Measurements from ENCODE around the gene CEP164. TPM values are rescaled to one million over a fixed set of nuclear protein-coding genes. Genes with fewer than 3 reads are reported as not detected.

CEP164 gene
- total and polyA plus RNA-seq, 2 of the 8 experiments (the other 6 are each of a cell fraction or from before 2014, with no cell fraction given) = 8.4 to 20.8 TPM

DNA sequence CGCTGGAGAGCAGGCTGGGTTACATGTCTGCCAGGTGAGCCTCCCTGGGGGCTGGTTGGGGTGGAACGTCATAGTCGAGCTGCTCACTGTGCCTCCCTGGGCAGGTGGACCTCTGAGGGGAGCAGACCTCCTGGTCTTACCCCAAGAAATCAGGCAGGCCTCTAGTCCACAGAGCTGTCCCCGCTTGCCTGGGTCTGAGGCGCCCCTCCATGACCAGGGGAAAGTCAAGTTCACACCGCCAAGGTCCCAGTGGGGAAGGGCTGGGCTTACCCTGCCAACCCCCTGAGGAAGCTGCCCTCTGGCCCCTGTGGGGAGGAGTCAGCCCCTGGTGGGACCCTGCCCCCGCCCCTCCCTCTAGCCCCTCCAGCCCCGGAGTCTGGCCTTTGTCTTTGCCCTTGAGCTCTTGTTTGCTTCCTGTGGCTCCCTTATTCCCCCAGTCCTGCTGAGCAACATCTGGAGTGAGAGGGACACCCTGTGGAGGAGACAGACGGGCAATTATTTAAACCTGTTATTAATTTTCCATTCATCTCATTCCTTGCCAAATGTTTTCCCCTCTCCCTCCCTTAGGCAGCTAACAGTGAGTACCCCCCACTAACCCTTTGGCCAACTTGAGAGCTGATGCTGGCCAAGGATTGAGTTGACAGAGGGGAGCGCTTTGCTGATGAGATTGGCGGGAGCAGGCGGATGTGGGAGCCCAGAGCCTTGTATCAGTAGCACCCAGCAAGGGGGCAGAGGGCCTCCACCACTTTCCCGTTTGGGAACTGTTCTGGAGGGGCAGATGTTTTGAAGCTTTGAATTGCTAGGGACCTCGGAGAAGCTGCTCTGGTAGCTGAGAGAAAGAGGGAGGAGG lies 83.4 kb downstream of the CEP164 start:
- H4K8ac ChIP-seq (ENCODE audit: extremely low read depth, insufficient read depth, low read length) = no peak overlapping the region
- no peak overlapping the region for H3K27ac ChIP-seq (ENCODE audit: low read depth, low read length)
- H4K5ac ChIP-seq (ENCODE audit: insufficient read length, low read depth, low read length) = no peak overlapping the region
- H3K36me3 ChIP-seq (ENCODE audit: control insufficient read depth in 2 of 4, insufficient read depth in 4 of 4, low read length in 3 of 4) = peaks cover 0 to 3% (median 0%) of the 10 kb centered on the region in 4 experiments; a peak in 4 of 8 replicates
- POLR2A ChIA-PET (ENCODE audit: partially characterized antibody) = interaction anchor here (0.9 kb wide), 1 partner anchor 9 kb away, joined by 4 read pairs; no protein-coding TSS in a partner anchor
- FAIRE-seq (no peak), DNase-seq (ENCODE audit: low read depth in 1 of 2, low spot score in 2 of 2) (no peak)
- H3K79me2 ChIP-seq (ENCODE audit: control insufficient read depth in 1 of 2, insufficient read depth in 2 of 2, low read length in 2 of 2) = no peaks in the 10 kb centered on the region
- H3K9me3 ChIP-seq (ENCODE audit: insufficient read depth in 2 of 2, low read depth in 1 of 2, low read length in 1 of 2) = peaks cover 0 to 5% of the 10 kb centered on the region in 2 experiments; a peak in 2 of 4 replicates
- H3K4ac ChIP-seq (replicated peaks; ENCODE audit: insufficient read length, low read depth, low read length) = no peak overlapping the region
- no peak overlapping the region for H2BK120ac ChIP-seq (replicated peaks; ENCODE audit: low read depth, low read length)
- H3K56ac ChIP-seq (replicated peaks; ENCODE audit: insufficient read length, low read depth, low read length) = no peak overlapping the region
- H3K27me3 ChIP-seq (replicated peaks in 1 of 4; ENCODE audit: control insufficient read depth in 3 of 4, extremely low read depth in 1 of 4, insufficient read depth in 3 of 4, low read length in 3 of 4) = no peaks in the 10 kb centered on the region
- H3K18ac ChIP-seq (ENCODE audit: extremely low read depth, low read length) = no peak overlapping the region
- 78% methylated on average over 13 of the region's 14 CpGs; no CpG with 5 or more reads in 1 of the 2 experiments for WGBS, 2 experiments (ENCODE audit: extremely low coverage in 1 of 2, insufficient coverage in 1 of 2, insufficient read length in 1 of 2, insufficient replicate concordance in 2 of 2, low coverage in 1 of 2, low lambda C conversion rate in 2 of 2, missing lambda C conversion rate in 1 of 2)
- H2BK12ac ChIP-seq (ENCODE audit: low read depth, low read length) = no peak overlapping the region
- H2BK15ac ChIP-seq (ENCODE audit: low read length) = no peak overlapping the region
- no peak overlapping the region for H3K4me2 ChIP-seq (ENCODE audit: insufficient read depth in 1 of 2, low read depth in 2 of 2, low read length in 2 of 2)
- no peak overlapping the region for H4K91ac ChIP-seq (replicated peaks; ENCODE audit: insufficient read length, low read length)
- peaks cover 0 to 4% (median 0%) of the 10 kb centered on the region in 4 experiments; a peak in 2 of 7 replicates for H3K4me1 ChIP-seq (replicated peaks in 1 of 4; ENCODE audit: control insufficient read depth in 3 of 4, insufficient read depth in 4 of 4, low read length in 3 of 4)
- CTCF ChIA-PET (ENCODE audit: partially characterized antibody) = interaction anchor here (0.5 to 9.6 kb wide), 10 partner anchors 9 to 397 kb away, joined by 3 to 85 read pairs (median 4); no protein-coding TSS in a partner anchor
- no peak overlapping the region for H3K23ac ChIP-seq (ENCODE audit: insufficient read length)
- no peak overlapping the region for H3K4me3 ChIP-seq (ENCODE audit: extremely low read depth in 1 of 4, insufficient read depth in 2 of 4, low read depth in 3 of 4, low read length in 4 of 4)
- no peaks in the 10 kb centered on the region for H3K79me1 ChIP-seq (ENCODE audit: low read depth, low read length)
- 0 out of 2 replicates have a peak overlapping the region, but pooled peaks have one; percentile 44 for H2BK5ac ChIP-seq (ENCODE audit: low read depth, low read length)
- H4K20me1 ChIP-seq (replicated peaks in 1 of 2; ENCODE audit: control insufficient read depth in 1 of 2, insufficient read depth in 2 of 2, low read length in 2 of 2) = no peaks in the 10 kb centered on the region
- no peak overlapping the region for H2BK20ac ChIP-seq (ENCODE audit: low read length)
- no peak overlapping the region for H3K9ac ChIP-seq (replicated peaks in 1 of 4; ENCODE audit: extremely low read depth in 1 of 4, low read depth in 3 of 4, low read length in 3 of 4)
- H2AFZ ChIP-seq (ENCODE audit: low read length) = no peak overlapping the region
- no peak overlapping the region for H3K14ac ChIP-seq (ENCODE audit: insufficient read length)
- H3K23me2 ChIP-seq (ENCODE audit: low read depth, low read length) = no peaks in the 10 kb centered on the region
- H2AK5ac ChIP-seq (ENCODE audit: low read depth, low read length) = no peak overlapping the region
- TF ChIP-seq EP300 (IDR thresholded peaks at IDR 0.05; ENCODE audit: borderline replicate concordance in 1 of 2, low read depth in 2 of 2, low read length in 2 of 2) (no peak), CBX8 (IDR thresholded peaks at IDR 0.05; ENCODE audit: borderline replicate concordance, low read depth, low read length) (no peak), HDAC2 (IDR thresholded peaks at IDR 0.05; ENCODE audit: borderline replicate concordance in 1 of 2, low read depth in 2 of 2, low read length in 2 of 2) (no peak), HDAC6 (IDR thresholded peaks at IDR 0.05; ENCODE audit: low read depth, low read length) (no peak), TBP (IDR thresholded peaks at IDR 0.05; ENCODE audit: low read depth, low read length) (no peak), CTBP2 (IDR thresholded peaks at IDR 0.05; ENCODE audit: borderline replicate concordance, insufficient read depth, insufficient read length, low read length) (no peak), RFX5 (IDR thresholded peaks at IDR 0.05; ENCODE audit: borderline replicate concordance, low read depth, low read length) (no peak), YY1 (IDR thresholded peaks at IDR 0.05; ENCODE audit: low read depth, low read length) (no peak)
- TF ChIP-seq, protein P1, sequence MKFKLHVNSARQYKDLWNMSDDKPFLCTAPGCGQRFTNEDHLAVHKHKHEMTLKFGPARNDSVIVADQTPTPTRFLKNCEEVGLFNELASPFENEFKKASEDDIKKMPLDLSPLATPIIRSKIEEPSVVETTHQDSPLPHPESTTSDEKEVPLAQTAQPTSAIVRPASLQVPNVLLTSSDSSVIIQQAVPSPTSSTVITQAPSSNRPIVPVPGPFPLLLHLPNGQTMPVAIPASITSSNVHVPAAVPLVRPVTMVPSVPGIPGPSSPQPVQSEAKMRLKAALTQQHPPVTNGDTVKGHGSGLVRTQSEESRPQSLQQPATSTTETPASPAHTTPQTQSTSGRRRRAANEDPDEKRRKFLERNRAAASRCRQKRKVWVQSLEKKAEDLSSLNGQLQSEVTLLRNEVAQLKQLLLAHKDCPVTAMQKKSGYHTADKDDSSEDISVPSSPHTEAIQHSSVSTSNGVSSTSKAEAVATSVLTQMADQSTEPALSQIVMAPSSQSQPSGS (IDR thresholded peaks at IDR 0.05; ENCODE audit: low read length) = no peak
